Hippocampal formation (tissue), 2 donors: ENCODE results near the gene B3GLCT.
"Not testable (repeated sequence)": the region's sequence is repeated elsewhere in the genome, so short reads cannot be mapped to it uniquely, and the experiment has no call there.

ENCODE experiments used
- DNase-seq, 2 donors: peaks; one replicate each; lab custom pipeline; 2025; lab: John Stamatoyannopoulos, UW

B3GLCT gene

DNA sequence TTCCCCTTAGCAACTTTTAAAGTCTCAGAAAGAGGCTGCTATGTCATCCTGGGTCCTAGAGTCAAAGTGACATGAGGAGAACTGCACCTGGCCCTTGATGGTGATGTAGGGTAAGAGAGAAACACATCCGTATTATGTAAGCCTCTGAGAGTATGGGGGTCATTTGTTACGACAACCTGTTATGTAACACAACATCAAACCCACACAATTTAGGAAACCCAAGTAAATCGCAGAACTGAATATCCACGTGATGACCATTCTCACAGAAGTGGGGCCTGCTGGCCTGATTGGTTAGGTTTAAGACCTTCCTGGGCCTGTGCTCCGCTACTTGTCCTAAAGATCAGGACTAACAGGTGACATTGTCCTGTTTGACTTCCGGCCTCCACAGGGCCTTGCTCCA lies 15.3 kb upstream of the B3GLCT start:
- no peak for DNase-seq

DNA sequence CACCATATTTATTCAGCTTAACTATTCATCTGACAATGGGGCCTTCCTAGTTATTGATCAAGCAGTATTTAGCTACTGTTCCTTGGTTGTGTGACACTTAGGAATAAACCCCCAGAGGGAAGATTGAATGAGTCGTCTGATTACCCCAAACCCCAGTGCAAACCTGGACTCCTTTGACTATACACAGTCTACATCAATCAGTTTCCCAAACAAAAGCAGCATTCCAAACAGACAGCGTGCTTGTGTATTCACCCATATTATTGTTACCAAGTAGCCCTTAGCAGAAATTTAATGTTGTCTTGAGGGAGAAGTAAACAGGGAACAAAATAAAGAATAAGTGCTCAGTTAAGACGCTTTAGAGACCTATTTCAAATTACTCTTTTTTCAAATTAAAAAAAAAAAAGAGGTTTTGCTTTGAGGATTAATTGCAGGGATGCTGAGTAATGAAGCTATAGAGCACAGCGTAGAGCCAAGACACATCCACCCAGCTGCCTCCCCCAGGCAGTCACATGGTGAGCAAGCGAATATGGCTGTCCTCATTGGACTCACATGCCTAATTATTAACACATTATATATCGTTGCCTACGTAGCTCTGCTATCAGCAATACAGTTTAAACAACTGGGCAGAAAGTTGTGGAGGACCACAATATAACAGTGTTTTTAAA lies 14.7 kb upstream of the B3GLCT start:
- DNase-seq = no peak

DNA sequence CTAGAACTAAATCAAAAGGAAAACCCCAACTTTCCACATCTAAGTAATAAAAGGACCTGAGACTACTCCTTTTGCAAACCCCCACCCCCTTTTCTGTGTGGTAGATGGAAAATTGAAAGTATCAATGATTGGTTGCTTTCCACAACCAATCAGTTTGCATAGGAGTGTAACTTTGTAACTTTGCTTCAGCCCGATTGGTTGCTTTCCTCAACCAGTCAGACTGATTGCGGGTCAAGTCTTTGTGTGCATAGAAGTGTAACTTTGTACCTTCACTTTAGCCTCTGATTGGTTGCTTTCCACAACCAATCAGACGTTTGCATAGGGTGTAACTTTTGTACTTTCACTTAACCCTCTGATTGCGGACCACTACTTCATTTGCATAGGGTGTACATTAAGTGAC lies 8.0 kb upstream of the B3GLCT start:
- DNase-seq = no peak

DNA sequence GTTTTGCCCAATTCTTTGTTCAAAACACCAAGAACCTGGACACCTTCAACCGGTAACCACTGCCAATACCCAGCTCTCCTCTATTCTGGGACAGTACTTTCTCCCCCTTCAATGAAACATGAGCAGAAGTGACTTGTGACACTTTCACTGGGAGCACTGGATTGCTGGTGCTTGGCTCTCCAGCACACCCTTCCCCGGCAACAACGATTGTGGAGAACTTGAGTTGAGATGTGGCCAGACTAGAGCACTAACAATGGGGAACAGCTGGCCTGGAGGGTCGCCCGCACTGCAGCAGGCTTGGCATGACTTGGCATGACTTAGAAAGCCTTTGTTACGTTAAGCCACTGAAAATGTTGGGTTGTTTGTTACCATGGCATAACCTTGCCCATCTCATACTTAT lies 7.5 kb upstream of the B3GLCT start:
- peak; percentile 69 to 80 for DNase-seq

DNA sequence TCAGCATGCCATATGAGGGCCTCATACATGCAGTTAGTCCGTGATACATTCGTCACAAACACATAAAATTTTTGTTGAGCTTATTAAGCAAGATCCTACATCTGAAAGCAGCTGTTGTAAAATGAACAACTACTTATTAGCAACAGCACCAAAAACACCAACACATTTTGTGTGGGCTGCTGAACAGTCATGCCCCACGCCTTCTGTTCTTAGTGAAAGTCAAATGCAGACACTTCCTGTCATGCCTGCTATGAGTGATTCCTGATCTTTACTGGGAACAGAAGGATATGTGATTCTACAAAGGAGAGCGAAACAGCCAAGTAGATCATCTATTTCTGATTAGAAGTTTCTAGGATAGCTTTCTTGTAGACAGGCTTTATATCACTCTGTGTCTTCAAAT lies 4.2 kb upstream of the B3GLCT start:
- DNase-seq = no peak

DNA sequence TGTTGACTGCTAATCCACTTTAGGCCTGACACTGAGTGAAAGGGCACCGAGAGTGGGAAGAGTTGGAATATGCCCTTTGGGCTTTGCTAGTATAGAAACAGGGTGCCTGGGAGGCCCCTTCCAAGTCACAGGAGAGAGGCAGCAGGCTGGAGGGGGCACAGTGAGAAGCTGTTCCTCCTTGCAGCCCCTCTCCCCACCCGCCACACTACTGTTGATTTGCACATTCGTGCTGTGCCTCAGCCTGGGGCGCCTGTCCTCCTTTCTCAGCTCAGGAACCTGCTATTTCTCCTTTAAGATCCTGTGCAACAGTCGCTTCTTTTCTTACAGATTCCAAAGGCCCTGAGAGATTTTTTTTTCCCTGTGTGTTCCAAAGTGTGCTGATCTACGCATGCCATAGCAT lies 2.8 kb upstream of the B3GLCT start:
- no peak for DNase-seq

DNA sequence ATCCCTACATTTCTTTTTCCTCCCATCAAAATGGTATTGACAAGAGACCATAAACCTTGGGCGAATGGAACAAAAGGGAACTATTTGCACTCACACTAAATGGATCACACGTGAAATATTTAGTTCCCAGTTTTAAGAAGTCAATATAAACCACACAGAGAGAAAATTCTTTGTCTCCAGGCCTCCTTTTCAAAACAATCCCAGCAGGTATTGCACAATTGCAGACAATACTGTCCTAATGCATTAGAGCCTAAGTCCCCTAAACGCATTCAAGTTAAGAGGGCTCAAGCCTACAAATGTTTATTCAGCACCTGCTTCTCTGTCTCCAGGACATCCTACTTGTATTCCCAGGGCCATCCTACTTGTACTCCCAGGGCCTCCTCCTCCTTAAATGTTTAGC lies 1.3 kb upstream of the B3GLCT start:
- no peak for DNase-seq

DNA sequence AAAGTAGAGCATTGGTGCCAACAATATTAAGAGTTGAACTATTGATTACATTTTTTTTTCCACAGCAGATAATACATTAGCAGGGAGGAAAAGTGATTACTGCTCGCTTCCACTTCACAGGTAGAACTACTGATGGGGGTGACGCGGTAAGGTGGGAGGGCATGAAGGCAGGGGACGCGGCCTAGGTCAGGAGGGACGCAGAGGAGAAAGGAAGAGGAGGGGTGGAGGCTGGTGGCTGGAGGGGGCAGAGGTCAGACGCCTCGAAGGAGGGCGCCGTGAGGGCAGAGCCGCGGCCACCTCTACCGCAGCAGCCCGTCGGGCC lies 287 bp upstream of the B3GLCT start:
- no peak for DNase-seq

DNA sequence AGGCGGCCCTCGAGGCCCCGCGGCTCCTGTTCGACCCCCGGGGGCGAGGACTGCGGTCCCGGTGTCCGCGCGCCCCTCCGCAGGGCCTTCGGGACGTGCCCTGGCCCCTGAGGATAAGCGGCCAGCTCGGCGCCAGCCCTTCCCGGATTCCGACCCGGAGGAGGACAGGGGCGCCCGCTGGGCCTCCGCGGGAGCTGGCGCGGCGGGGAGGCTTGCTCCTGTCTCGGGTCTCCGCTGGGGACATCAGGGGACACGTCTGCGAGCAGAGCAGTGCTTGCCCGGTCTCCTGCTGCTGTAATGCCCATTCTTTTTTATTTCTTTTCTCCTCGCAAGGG lies 829 bp downstream of the B3GLCT start:
- DNase-seq = peak in 1 of 2 donors; percentile 31

DNA sequence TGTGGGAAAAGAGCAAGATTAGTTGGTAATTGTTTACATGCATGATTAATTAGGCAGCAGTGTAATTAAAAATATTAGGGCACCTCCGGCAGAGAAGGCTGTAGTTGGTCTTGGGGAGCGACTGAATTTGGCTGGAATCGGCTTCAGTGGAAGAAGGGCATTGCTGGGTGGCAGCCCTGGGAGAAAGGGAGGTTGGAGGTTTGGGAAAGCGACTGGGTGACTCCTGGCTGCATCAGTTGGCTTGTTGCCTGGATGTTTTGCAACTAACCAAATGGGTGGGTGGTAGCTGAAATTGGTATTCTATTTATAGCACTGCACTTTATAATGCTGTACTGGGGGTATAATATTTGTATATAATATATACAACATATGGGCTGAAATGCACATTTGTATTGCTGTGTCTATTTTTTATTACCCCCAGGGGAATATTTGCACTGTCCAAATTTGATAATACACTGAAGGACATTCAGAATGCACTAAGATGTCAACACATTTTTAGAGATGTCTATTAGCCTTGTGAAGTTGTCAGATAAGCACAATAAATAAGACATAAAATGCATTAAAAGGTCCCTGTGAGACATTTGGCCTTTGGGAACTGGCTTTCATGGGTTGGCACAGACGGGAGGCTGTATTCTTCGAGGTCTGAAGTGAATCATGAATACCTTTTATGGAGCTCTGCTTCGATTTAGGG lies 1.7 kb downstream of the B3GLCT start:
- DNase-seq = no peak

DNA sequence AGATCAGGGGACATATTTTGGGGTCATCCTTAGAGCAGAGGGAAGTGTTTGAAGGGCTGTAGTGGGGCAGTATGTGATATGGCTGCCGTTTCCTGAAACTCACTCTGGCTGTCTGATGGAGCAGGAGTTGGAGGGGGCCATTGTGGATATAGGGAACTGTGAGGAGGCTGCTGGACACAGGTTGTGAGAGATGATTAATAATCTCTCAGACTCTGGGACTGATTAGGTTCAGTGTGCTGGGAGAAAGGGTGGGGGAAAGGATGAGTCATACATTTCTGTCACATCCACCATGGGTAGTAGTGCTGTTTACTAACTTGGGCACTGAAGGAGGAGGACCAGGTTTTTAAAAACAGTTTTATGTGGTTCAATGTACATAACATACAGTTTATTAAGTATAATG lies 4.8 kb downstream of the B3GLCT start:
- DNase-seq = no peak

DNA sequence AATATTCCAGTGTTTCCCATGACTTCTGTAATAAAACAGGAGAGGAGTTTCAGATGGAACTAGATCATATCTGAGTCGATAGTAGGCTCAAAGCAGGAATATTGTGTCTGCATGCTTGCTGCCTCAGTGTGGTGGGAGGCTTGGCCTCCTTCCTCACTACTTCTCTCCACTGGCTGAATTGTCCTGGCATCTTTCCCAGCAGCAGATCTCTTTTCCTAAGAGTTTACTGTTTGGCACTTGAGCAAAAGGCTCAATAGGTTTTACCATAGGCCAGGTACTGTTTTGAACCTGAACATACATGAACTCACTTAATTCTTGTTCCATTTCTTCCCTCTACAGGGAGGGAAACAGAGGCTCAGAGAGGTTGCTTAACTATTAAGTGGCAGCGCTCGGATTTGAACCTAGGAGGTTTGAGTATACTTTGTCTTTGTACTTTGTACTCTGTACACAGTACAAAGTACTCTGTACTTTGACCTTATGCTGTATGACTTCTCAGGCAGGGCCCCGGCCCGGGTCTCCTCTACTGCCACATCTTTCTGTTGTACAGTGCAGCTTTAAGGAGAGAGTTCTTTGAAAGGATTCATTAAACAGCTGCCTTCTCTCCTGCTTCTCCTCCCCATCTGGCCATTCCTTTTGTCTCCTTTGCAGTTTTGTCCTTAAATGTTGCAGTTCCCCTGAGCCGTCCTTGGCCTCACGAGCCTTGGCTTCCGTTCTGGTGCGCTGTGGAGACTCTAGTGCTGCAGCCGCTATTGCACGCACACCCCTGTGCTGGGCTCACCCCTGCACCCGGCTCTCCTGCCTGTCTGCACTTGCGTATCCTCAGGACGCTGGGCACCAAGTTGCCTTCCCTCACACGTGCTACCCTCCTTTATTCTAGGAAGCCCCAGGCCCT lies 8.1 kb downstream of the B3GLCT start:
- DNase-seq = no peak

DNA sequence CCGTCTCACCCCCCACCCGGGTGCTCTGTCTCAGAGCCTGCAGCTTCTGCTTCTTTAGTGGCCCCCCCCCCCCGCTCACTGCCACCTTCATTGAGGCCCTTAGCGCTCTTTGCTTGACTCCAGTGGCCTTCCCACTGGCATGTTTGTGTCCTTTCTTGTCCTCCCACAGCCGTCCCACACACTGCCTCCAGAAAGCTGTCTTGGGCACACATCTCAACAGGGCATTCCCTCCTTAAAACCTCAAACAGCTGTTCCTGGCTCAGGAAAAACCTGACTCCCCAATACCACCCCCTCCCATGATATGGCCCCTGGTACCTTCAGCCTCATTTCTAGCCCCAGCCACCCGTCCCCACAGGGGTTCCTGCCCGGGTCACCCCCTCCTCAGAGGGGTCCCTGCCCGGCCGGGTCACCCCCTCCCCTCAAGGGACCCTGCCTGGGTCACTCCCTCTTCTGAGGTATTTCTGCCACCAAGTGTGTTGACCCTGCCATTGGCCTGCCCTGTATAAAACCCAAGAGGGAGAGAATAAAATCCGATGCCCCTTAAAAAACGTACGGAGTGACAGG lies 8.9 kb downstream of the B3GLCT start:
- no peak for DNase-seq

DNA sequence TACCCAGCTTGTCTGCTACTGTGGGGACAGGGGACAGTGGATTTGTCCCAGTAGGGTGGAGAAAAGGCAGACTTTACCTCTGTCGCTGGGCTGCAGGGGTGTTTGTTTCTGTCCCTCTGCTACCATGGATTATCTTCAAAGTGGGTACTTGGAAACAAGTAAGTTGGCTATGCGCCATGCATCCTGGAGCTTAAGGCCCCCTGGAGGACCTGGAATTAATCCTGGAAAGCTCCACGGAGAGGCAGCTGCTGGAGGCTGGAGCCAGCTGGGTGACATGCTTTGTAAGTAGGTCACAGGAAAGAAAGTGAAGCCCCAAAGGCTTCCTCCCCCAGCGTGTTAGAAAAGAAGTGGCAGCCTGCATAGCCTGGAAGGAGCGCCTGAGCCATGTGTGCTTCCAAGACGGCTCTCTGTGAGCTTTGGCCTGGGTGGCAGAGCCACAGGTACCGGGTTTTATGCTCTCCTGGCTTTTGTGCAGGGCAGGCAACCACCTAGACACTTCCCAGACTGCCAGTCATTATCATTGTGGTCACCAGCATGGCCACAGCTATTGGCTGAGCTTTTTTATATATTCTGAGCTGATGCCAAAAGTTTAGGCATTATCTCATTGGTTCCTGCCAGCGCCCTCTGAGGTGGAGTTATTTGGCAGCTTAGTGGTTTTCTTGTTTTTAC lies 9.5 kb downstream of the B3GLCT start:
- peak; percentile 17 to 50 for DNase-seq

DNA sequence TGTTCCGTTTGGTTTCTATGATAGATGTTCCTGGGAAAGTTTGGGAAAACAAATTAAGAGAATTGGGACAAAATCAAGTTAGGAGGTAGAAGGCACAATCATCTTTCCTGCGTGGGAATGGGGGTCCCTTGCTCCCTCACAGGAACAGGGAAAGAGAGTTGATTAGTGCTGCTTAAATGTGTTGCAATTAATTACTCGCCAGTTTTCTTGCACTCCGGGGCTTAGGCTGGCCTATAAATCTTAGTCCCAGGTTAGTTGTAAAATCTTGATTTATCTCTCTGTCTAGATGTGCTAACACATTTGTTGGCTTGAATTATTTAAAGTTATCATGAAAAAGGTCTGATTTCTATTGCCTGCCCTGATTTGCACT lies 10.1 kb downstream of the B3GLCT start:
- no peak for DNase-seq

DNA sequence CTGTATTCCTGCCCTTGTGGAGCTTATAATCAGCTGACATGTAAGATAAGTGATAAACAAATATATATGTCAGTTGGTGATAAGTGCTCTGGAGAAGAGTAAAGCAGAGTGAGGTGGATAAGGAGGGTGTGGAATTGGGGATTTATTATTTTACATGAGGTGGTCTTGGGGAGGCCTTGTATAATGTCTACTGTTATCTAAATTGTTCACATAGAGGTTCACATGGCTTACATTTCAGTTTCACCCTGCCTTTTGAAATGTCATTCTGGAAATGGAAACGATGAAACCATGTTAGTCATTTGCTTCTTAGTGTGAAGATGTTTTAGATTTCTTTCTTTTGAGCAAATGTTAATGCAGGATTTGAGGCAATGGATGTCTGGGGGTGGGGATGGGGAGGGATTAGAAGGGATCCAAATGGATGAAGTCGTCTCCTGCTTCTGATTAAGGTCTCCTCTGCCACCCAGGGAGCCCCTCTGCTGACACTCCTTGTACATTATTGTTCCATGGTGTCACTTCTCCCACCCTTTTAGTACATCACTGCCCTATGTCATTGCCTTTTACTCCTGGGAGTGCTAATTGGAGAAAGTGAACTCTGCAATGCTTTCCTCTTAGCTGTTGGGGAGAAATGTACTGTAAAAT lies 14.0 kb downstream of the B3GLCT start:
- DNase-seq = no peak

DNA sequence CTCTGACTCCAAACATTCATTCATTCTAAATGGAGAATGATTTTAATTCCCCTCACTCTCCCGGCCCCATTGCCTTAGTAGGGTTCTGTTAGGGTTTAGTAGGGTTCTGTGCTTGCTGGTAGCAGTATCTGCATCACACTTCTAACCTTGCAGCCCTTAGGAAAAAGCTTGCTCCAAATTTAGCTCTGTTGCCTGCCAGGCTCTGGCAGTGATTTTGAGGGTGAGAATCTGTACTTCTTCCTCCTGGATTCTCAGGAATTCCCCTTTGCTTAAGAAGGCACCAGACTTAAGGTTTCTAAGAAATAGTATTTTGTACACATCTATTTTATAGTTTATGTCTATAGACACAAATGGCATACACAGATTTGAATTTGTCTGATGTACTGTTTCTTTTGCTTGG lies 14.7 kb downstream of the B3GLCT start:
- DNase-seq = no peak

DNA sequence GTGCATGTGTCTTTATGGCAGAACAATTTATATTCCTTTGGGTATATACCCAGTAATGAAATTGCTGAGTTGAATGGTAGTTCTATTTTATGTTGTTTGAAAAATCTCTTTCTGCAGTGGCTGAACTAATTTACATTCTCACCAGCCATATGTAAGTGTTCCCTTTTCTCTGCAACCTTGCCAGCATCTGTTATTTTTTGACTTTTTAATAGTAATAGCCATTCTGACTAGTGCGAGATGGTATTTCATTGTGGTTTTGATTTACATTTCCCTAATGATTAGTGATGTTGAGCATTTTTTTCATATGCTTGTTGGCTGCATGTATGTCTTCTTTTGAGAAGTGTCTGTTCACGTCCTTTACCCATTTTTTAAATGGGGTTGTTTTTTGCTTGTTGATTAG lies 17.1 kb downstream of the B3GLCT start:
- DNase-seq = not testable (repeated sequence)

DNA sequence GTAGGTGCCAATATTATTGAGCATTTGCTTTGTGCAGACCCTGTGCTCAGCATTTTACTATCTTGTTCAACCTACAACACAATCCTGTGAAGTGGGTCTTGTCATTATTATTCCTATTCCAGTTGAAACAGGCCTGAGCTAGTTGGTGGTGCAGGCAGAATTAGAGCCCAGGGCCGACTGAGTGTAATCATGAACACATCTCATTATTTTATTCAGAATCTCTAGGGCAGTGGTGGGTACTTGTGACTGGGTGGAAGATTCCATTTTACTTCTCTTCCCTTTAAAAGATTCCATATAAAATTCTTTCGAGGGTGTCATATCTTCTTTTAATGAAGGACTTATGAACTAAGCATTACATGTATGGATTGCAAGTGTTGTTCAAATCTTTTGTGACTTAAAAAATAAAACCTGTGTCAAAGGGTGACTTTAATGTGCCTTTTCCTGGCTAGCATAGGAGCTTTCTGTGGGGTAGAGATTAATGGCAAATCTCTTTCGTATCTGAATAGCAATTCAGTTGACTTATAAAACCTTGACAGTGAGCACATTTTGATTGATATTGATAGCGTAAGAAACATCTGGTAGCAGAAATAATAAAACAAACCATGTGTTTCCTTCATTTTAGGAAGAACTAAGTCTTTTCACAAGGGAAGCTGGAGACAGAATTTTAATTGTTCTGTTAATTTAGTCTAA lies 20.3 kb downstream of the B3GLCT start:
- no peak for DNase-seq

DNA sequence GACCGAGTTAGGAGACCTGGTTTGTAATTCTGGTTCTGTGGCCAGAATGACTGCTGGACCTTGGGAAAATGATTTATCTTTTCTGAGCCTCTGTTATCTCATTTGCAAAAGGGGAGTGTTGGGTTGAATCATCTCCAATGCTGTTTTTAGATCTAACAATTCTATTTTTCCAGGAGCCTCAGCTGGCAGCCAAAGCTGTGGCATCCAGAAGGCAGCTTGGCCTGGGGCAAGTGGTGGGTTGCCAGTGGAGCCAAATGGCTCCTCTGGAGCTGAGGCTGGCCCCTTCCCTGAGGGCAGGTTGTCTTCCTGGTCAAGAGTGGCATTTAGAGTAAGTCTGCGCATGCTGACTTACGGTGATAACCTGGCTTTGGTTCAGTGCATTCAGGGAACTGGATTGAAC lies 21.3 kb downstream of the B3GLCT start:
- DNase-seq = no peak

DNA sequence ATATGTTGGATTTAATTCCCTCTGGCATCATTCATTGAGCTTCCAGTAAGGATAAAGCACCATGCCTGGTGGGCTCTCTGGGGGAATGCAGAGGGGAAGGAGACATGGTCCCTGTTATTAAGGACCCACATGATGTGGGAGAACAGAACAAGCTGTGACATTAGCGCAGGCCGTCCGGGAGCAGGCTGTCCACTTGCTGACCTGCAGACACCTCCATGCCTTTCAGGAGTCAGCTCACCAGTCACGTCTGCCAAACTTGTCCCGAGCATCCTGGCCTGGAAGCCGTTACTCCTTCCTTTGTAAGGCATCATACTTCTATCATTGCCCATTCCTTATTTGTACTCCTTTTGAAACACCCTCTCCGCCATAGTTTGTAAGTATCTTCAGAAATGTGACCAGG lies 23.4 kb downstream of the B3GLCT start:
- DNase-seq = no peak
